GM19240 (cell line): ENCODE measurements around the gene ETAA1.

Source experiments
- DNase-seq: peaks from one replicate; pipeline ENCODE4 v3.0.0; 2011; ENCODE audit warnings: low spot score; ENCODE audit not compliant: insufficient read length

Gene ETAA1

GRCh38 chr2:67437114-67437513, 40.0 kb downstream of the ETAA1 start:
- DNase-seq, result no peak

GRCh38 chr2:67438337-67438736, 41.2 kb downstream of the ETAA1 start:
- no peak for DNase-seq

GRCh38 chr2:67445652-67446268, 48.6 kb downstream of the ETAA1 start:
- DNase-seq, result no peak

GRCh38 chr2:67446491-67446911, 49.4 kb downstream of the ETAA1 start:
- DNase-seq, result no peak

- DNase-seq, result no peak
Observed at GRCh38 chr2:67448648-67449047, 51.5 kb downstream of the ETAA1 start.

- no peak for DNase-seq
Observed at GRCh38 chr2:67451086-67451832, 54.1 kb downstream of the ETAA1 start.

- no peak for DNase-seq
Observed at GRCh38 chr2:67453310-67453709, 56.2 kb downstream of the ETAA1 start.

- no peak for DNase-seq
Observed at GRCh38 chr2:67455219-67456142, 58.3 kb downstream of the ETAA1 start.

GRCh38 chr2:67456428-67456827, 59.3 kb downstream of the ETAA1 start:
- DNase-seq, result no peak

- no peak for DNase-seq
Observed at GRCh38 chr2:67457699-67458098, 60.6 kb downstream of the ETAA1 start.

GRCh38 chr2:67459761-67460160, 62.6 kb downstream of the ETAA1 start:
- DNase-seq, result no peak
